ENCODE data around the gene ADAMTS20.

DNA sequence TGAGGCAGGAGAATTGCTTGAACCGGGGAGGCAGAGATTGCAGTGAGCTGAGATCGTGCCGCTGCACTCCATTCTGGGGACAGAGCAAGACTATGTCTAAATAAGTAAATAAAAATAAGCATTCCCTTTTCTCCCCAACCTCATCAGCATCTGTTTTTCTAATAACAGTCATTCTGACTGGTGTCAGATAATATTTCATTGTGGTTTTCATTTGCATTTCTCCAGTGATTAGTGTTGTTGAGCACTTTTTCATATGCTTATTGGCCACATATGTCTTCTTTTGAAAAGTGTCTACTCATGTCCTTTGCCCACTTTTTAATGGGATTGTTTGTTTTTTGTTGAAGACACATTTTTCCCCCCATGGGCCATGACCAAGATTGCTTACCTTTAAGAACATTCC is 243.2 kb downstream of the ADAMTS20 start:
- no peak for TF ChIP-seq POLR2A (IDR thresholded peaks at IDR 0.05; ENCODE audit: low read depth, low read length)
- no peak for TF ChIP-seq TAF1 (IDR thresholded peaks at IDR 0.05; ENCODE audit: borderline replicate concordance, low read depth, low read length)
- no peak for TF ChIP-seq POLR2AphosphoS5 (IDR thresholded peaks at IDR 0.05; ENCODE audit: low read depth, low read length)

All from GM12892 (cell line).